Liver (tissue), 9 donors: Measurements from ENCODE around the gene NXPH4. TPM values are rescaled to one million over a fixed set of nuclear protein-coding genes. Genes with fewer than 3 reads are reported as not detected.

Experiments used
- DNase-seq: peaks from one replicate; pipeline ENCODE4 v3.0.0-alpha.2; 2017; ENCODE audit warnings: low spot score
- H3K27ac ChIP-seq, 2 donors: one replicate each; pipeline ENCODE4 v1.7.0; 2013; ENCODE audit warnings: inconsistent platforms in 2 of 2, low read length in 2 of 2, control low read depth in 1 of 2, low read depth in 1 of 2, mild to moderate bottlenecking in 1 of 2
- H3K27me3 ChIP-seq, 4 donors: one replicate each; pipeline versions ENCODE4 v1.6.1 to v1.7.0; 2013; ENCODE audit warnings: low read length in 3 of 4, inconsistent platforms in 1 of 4, mild to moderate bottlenecking in 1 of 4, moderate library complexity in 1 of 4; ENCODE audit not compliant: control insufficient read depth in 4 of 4, insufficient read depth in 4 of 4
- H3K36me3 ChIP-seq, 4 donors: one replicate each; pipeline versions ENCODE4 v1.6.1 to v1.7.0; 2013; ENCODE audit warnings: low read length in 3 of 4, mild to moderate bottlenecking in 3 of 4, low read depth in 1 of 4, moderate library complexity in 1 of 4; ENCODE audit not compliant: control insufficient read depth in 4 of 4, insufficient read depth in 3 of 4
- H3K4me1 ChIP-seq, 4 donors: one replicate each; pipeline versions ENCODE4 v1.6.1 to v1.7.0; 2013; ENCODE audit warnings: low read length in 3 of 4, mild to moderate bottlenecking in 3 of 4, moderate library complexity in 1 of 4; ENCODE audit not compliant: control insufficient read depth in 4 of 4, insufficient read depth in 4 of 4
- H3K4me3 ChIP-seq, 3 donors: one replicate each; pipeline versions ENCODE4 v1.6.1 to v1.7.0; 2013; ENCODE audit warnings: low read length in 3 of 3, control low read depth in 1 of 3, low read depth in 1 of 3, mild to moderate bottlenecking in 1 of 3
- H3K9ac ChIP-seq, 2 donors: one replicate each; pipeline ENCODE4 v1.7.0; 2013; ENCODE audit warnings: low read length in 2 of 2, mild to moderate bottlenecking in 2 of 2, moderate library complexity in 2 of 2, control low read depth in 1 of 2, low read depth in 1 of 2
- H3K9me3 ChIP-seq, 4 donors: one replicate each; pipeline versions ENCODE4 v1.6.1 to v1.7.0; 2013; ENCODE audit warnings: low read length in 3 of 4; ENCODE audit not compliant: control insufficient read depth in 4 of 4
- EGR1 ChIP-seq, 2 donors: IDR thresholded peaks; 2 replicates each; pipeline ENCODE4 v1.6.1; 2016 to 2018; ENCODE audit warnings: antibody characterized with exemption in 2 of 2, low read depth in 2 of 2
- FOXA1 ChIP-seq: IDR thresholded peaks from 2 replicates; pipeline ENCODE4 v1.6.1; 2016; ENCODE audit warnings: antibody characterized with exemption
- FOXA2 ChIP-seq: IDR thresholded peaks from 2 replicates; pipeline ENCODE4 v1.6.1; 2016; ENCODE audit warnings: antibody characterized with exemption
- GABPA ChIP-seq, 2 donors: IDR thresholded peaks in 1 of 2; conservative IDR thresholded peaks in 1 of 2; 2 replicates each; pipeline ENCODE4 v1.6.1; 2016; ENCODE audit warnings: antibody characterized with exemption in 2 of 2, mild to moderate bottlenecking in 1 of 2, moderate library complexity in 1 of 2
- HNF4A ChIP-seq, 2 donors: conservative IDR thresholded peaks; 2 replicates each; pipeline ENCODE4 v1.6.1; 2016; ENCODE audit warnings: antibody characterized with exemption in 2 of 2, mild to moderate bottlenecking in 2 of 2
- HNF4G ChIP-seq: IDR thresholded peaks from 2 replicates; pipeline ENCODE4 v1.6.1; 2016; ENCODE audit warnings: antibody characterized with exemption
- JUND ChIP-seq, 2 donors: IDR thresholded peaks; 2 replicates each; pipeline ENCODE4 v1.6.1; 2016; ENCODE audit warnings: antibody characterized with exemption in 2 of 2
- NR2F2 ChIP-seq: IDR thresholded peaks from 2 replicates; pipeline ENCODE4 v1.6.1; 2016; ENCODE audit warnings: antibody characterized with exemption
- RAD21 ChIP-seq, 2 donors: IDR thresholded peaks; 2 replicates each; pipeline ENCODE4 v1.6.1; 2016; ENCODE audit warnings: antibody characterized with exemption in 2 of 2, mild to moderate bottlenecking in 2 of 2
- RXRA ChIP-seq, 2 donors: IDR thresholded peaks; 2 replicates each; pipeline ENCODE4 v1.6.1; 2017 to 2018; ENCODE audit warnings: antibody characterized with exemption in 2 of 2, mild to moderate bottlenecking in 1 of 2
- SP1 ChIP-seq: IDR thresholded peaks from 2 replicates; pipeline ENCODE4 v1.6.1; 2018; ENCODE audit warnings: antibody characterized with exemption, mild to moderate bottlenecking
- TAF1 ChIP-seq: conservative IDR thresholded peaks from 2 replicates; pipeline ENCODE4 v1.6.1; 2016; ENCODE audit warnings: antibody characterized with exemption, mild to moderate bottlenecking
- YY1 ChIP-seq: IDR thresholded peaks from 2 replicates; pipeline ENCODE4 v1.6.1; 2016; ENCODE audit warnings: antibody characterized with exemption, mild to moderate bottlenecking
- WGBS: extraction: QIAGEN DNeasy Blood & Tissue Kit; methylation state at CpG from one replicate; pipeline ENCODE4 v1.1.7; 2013; 5-methylcytosine and 5-hydroxymethylcytosine counted together
- polyA plus RNA-seq, 2 donors: library from polyadenylated mRNA; stranded (reverse) in 1 of 2; unstranded in 1 of 2; fragments of 200-250 nt in 1 of 2; fragments of >200 nt in 1 of 2; fragmentation: Nextera tagmentation in 1 of 2; extraction: Ambion mirVana in 1 of 2; gene quantifications; one replicate each; pipeline versions ENCODE4 v1.2.1 to v1.2.3, GENCODE V29; 2013 to 2015
- total RNA-seq, 2 donors: library from RNA; depleted of rRNA; stranded (reverse); fragments of >200 nt; gene quantifications; one replicate each; pipeline ENCODE4 v1.2.3, GENCODE V29; 2014
- TF ChIP-seq, protein P1 (sequence below): IDR thresholded peaks from 2 replicates; pipeline ENCODE4 v1.6.1; 2016; ENCODE audit warnings: antibody characterized with exemption, mild to moderate bottlenecking
- TF ChIP-seq, protein P2 (sequence below): IDR thresholded peaks from 2 replicates; pipeline ENCODE4 v1.6.1; 2016; ENCODE audit warnings: antibody characterized with exemption
- TF ChIP-seq, protein P3 (sequence below): IDR thresholded peaks from 2 replicates; pipeline ENCODE4 v1.6.1; 2016; ENCODE audit warnings: antibody characterized with exemption
- donor health status: healthy.
- donor health status: healthy.
- donor health status: healthy.
- donor health status: healthy.
- donor health status: healthy.

Gene NXPH4
- total and polyA plus RNA-seq, 4 donors = 0.15 TPM; not detected in 3

DNA sequence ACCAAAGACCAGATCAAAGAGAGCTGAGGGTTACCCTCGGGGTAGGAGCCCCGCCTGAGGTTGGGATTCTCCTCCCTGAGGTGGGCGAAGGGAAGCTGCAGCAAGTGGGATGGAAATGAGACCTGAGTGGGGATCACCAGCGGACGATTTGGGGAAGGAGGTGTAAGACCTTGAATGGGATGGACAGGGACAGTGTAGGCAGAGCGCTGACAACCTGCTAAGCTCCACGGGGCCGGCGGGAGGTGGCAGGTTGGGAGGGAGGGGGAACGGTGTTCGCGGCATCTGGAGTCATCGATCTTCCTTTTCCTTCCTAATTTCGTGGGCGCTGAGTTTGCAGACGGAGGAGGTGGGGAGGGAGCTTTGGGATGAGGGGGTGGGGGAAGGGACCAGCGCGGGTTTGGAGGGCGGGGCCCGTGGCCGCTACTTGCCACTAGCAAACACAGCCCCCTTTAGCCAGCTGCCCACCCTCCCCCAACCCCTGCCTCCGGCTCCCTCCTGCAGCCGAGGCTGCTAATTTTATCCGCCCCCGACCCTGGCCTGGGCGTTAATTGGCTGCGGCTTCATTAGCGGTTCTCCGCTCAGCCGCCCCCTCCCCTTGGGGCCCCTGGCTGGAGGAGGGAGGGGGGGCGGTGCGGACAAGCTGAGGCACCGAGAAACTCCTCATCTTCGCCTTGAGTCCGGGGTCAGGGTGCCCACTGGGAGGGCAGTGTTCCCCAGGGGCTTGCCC lies 10.2 kb downstream of the NXPH4 start:
- H3K36me3 ChIP-seq = peaks cover 0 to 3% (median under 1%) of the 10 kb centered on the region in 4 donors
- H3K9ac ChIP-seq = no peak overlapping the region
- no peak overlapping the region for H3K27ac ChIP-seq
- no peaks in the 10 kb centered on the region for H3K9me3 ChIP-seq
- H3K4me3 ChIP-seq = no peak overlapping the region
- peaks cover 8 to 31% (median 17%) of the 10 kb centered on the region in 4 donors for H3K4me1 ChIP-seq
- H3K27me3 ChIP-seq = peaks cover 0 to 10% (median 6%) of the 10 kb centered on the region in 4 donors
- TF ChIP-seq EGR1 (IDR thresholded peaks at IDR 0.05; ENCODE audit: low read depth in 2 of 2) = no peak
- no peak for TF ChIP-seq GABPA (IDR thresholded peaks at IDR 0.05 in 1 of 2, conservative IDR thresholded peaks at IDR 0.05 in 1 of 2)
- TF ChIP-seq FOXA1 = no peak
- TF ChIP-seq, protein P1, sequence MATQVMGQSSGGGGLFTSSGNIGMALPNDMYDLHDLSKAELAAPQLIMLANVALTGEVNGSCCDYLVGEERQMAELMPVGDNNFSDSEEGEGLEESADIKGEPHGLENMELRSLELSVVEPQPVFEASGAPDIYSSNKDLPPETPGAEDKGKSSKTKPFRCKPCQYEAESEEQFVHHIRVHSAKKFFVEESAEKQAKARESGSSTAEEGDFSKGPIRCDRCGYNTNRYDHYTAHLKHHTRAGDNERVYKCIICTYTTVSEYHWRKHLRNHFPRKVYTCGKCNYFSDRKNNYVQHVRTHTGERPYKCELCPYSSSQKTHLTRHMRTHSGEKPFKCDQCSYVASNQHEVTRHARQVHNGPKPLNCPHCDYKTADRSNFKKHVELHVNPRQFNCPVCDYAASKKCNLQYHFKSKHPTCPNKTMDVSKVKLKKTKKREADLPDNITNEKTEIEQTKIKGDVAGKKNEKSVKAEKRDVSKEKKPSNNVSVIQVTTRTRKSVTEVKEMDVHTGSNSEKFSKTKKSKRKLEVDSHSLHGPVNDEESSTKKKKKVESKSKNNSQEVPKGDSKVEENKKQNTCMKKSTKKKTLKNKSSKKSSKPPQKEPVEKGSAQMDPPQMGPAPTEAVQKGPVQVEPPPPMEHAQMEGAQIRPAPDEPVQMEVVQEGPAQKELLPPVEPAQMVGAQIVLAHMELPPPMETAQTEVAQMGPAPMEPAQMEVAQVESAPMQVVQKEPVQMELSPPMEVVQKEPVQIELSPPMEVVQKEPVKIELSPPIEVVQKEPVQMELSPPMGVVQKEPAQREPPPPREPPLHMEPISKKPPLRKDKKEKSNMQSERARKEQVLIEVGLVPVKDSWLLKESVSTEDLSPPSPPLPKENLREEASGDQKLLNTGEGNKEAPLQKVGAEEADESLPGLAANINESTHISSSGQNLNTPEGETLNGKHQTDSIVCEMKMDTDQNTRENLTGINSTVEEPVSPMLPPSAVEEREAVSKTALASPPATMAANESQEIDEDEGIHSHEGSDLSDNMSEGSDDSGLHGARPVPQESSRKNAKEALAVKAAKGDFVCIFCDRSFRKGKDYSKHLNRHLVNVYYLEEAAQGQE = no peak
- TF ChIP-seq FOXA2 = no peak
- TF ChIP-seq NR2F2 = no peak
- TF ChIP-seq RAD21 (IDR thresholded peaks at IDR 0.05) = no peak
- TF ChIP-seq, protein P2, sequence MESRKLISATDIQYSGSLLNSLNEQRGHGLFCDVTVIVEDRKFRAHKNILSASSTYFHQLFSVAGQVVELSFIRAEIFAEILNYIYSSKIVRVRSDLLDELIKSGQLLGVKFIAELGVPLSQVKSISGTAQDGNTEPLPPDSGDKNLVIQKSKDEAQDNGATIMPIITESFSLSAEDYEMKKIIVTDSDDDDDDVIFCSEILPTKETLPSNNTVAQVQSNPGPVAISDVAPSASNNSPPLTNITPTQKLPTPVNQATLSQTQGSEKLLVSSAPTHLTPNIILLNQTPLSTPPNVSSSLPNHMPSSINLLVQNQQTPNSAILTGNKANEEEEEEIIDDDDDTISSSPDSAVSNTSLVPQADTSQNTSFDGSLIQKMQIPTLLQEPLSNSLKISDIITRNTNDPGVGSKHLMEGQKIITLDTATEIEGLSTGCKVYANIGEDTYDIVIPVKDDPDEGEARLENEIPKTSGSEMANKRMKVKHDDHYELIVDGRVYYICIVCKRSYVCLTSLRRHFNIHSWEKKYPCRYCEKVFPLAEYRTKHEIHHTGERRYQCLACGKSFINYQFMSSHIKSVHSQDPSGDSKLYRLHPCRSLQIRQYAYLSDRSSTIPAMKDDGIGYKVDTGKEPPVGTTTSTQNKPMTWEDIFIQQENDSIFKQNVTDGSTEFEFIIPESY = no peak
- no peak for TF ChIP-seq YY1
- 25% methylated on average over 35 of the region's 35 CpGs for WGBS
- no peak for DNase-seq

DNA sequence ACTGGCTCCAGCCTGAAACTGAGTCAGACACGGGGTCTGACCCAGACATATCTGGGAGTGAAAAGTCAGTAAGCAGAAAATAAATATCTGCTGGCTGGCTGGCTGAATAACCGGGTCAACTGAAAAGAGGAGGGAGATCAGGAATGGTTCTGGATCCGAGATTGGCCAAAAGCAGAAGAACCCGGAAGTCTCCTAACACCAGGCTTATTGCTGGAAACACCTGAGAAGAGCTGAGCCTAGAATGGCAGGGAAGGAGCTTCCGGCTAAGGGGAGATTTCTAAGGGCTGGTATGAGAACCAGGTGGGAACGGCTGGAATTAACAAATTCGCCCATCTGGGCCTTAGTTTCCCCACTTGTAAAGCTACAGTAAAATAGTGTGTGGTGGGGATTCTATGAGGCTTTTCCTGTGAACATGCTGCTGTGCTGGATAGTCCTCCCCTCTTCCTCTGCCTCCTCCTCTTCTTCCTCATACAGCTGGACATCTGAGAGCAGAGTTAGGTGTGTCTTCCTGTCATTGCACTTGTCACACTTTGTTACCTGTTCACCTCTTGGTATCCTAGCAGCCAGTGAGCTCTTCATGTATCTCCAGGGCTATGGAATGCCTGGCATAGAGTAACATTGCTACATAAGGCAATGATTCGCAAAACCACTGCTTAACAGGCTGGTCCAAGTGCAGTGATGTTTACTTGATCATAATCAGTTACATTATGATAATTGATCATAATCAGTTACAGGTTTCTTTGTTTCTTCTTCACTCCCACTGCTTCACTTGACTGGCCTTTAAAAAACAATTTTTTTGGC lies 10.9 kb downstream of the NXPH4 start:
- Histone ChIP-seq H3K36me3 (peaks cover under 1 to 4% (median 3%) of the 10 kb centered on the region in 4 donors), H3K4me1 (peaks cover 10 to 38% (median 25%) of the 10 kb centered on the region in 4 donors), H3K27ac (no peak overlapping the region), H3K27me3 (peaks cover 0 to 8% (median 2%) of the 10 kb centered on the region in 4 donors), H3K9me3 (no peaks in the 10 kb centered on the region), H3K9ac (no peak overlapping the region), H3K4me3 (no peak overlapping the region)
- no peak for DNase-seq
- 66% methylated on average over 8 of the region's 8 CpGs for WGBS
- no peak for TF ChIP-seq JUND (IDR thresholded peaks at IDR 0.05)
- TF ChIP-seq FOXA2 = no peak
- no peak for TF ChIP-seq SP1
- TF ChIP-seq TAF1 = no peak
- TF ChIP-seq, protein P3, sequence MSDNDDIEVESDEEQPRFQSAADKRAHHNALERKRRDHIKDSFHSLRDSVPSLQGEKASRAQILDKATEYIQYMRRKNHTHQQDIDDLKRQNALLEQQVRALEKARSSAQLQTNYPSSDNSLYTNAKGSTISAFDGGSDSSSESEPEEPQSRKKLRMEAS = no peak
- TF ChIP-seq FOXA1 = no peak
- no peak for TF ChIP-seq NR2F2
- TF ChIP-seq HNF4A (conservative IDR thresholded peaks at IDR 0.05) = no peak
- TF ChIP-seq, protein P2 = no peak
- TF ChIP-seq, protein P1 = no peak
- TF ChIP-seq YY1 = no peak
- no peak for TF ChIP-seq RXRA (IDR thresholded peaks at IDR 0.05)
- TF ChIP-seq HNF4G = no peak
